Tibial artery (tissue), 4 donors: ENCODE data around the gene BICDL1.
A peak's percentile ranks its signal among the peaks of the same experiment; 100 is the strongest.

Experiments
- DNase-seq, 2 donors: peaks; one replicate each; pipeline ENCODE4 v3.0.0-alpha.2; 2019
- H3K27ac ChIP-seq, 2 donors: fragments of 200-600 bp; sonication (generic) in 1 of 2; 1 replicate in 1 of 2; 2 replicates in 1 of 2; pipeline ENCODE4 v1.5.1; 2018 to 2019; ENCODE audit warnings: mild to moderate bottlenecking in 1 of 2
- H3K27me3 ChIP-seq, 2 donors: fragments of 200-600 bp; sonication (generic) in 1 of 2; one replicate each; pipeline versions ENCODE4 v1.5.1 to v1.6.0; 2016 to 2019
- H3K36me3 ChIP-seq, 3 donors: fragments of 200-600 bp; sonication (generic) in 2 of 3; one replicate each; pipeline ENCODE4 v1.5.1; 2016 to 2019; ENCODE audit warnings: mild to moderate bottlenecking in 2 of 3
- H3K4me1 ChIP-seq, 4 donors: fragments of 200-600 bp; sonication (generic) in 2 of 4; 1 replicate in 3 of 4; 2 replicates in 1 of 4; pipeline ENCODE4 v1.5.1; 2016 to 2019
- H3K4me3 ChIP-seq, 2 donors: fragments of 200-600 bp; sonication (generic) in 1 of 2; 1 replicate in 1 of 2; 2 replicates in 1 of 2; pipeline ENCODE4 v1.5.1; 2018 to 2019; ENCODE audit warnings: mild to moderate bottlenecking in 2 of 2
- H3K9me3 ChIP-seq, 3 donors: fragments of 200-600 bp; sonication (generic) in 1 of 3; one replicate each; pipeline ENCODE4 v1.5.1; 2016 to 2019
- CTCF ChIP-seq, 2 experiments: fragments of 200-600 bp in 1 of 2; fragments of 450-650 bp in 1 of 2; IDR thresholded peaks; one replicate each; pipeline ENCODE4 v1.5.1; 2017 to 2019; ENCODE audit warnings: antibody characterized with exemption in 2 of 2, mild to moderate bottlenecking in 1 of 2, moderate library complexity in 1 of 2
- intact Hi-C: fragments of 100-400 bp; cut with DNase I; formaldehyde crosslinking; loops from one replicate; pipeline ENCODE4 v1.15.0; 2023; ENCODE audit warnings: low total_unique reads

Gene BICDL1

GRCh38 chr12:120079411-120080400, 90.7 kb downstream of the BICDL1 start:
- H3K4me1 ChIP-seq = no peaks in the 10 kb centered on the region
- no peak for TF ChIP-seq CTCF (IDR thresholded peaks at IDR 0.05)
- no peak overlapping the region for H3K27ac ChIP-seq
- no peak overlapping the region for H3K4me3 ChIP-seq
- peak in 1 of 2 donors; percentile 51 for DNase-seq
- intact Hi-C loops = no loop called here
- H3K27me3 ChIP-seq = no peaks in the 10 kb centered on the region
- H3K9me3 ChIP-seq = no peaks in the 10 kb centered on the region
- H3K36me3 ChIP-seq = no peaks in the 10 kb centered on the region

GRCh38 chr12:120081641-120082040, 92.6 kb downstream of the BICDL1 start:
- intact Hi-C loops = no loop called here
- no peak for DNase-seq
- H3K4me1 ChIP-seq = peaks cover 0 to 5% (median 0%) of the 10 kb centered on the region in 4 donors
- H3K27me3 ChIP-seq = no peaks in the 10 kb centered on the region
- H3K27ac ChIP-seq = no peak overlapping the region
- TF ChIP-seq CTCF (IDR thresholded peaks at IDR 0.05) = no peak
- H3K9me3 ChIP-seq = no peaks in the 10 kb centered on the region
- H3K36me3 ChIP-seq = no peaks in the 10 kb centered on the region
- no peak overlapping the region for H3K4me3 ChIP-seq

- Histone ChIP-seq H3K4me3 (peak overlapping the region; percentile 40 to 57), H3K27ac (peak overlapping the region; percentile 65 to 66), H3K4me1 (peaks cover 0 to 9% (median 4%) of the 10 kb centered on the region in 4 donors), H3K27me3 (no peaks in the 10 kb centered on the region), H3K36me3 (no peaks in the 10 kb centered on the region), H3K9me3 (no peaks in the 10 kb centered on the region)
- intact Hi-C loops = loop anchor here (2.0 kb wide), 1 partner anchor 31 kb away; the partner anchor contains the start of gene RAB35
- TF ChIP-seq CTCF (IDR thresholded peaks at IDR 0.05) = no peak
- DNase-seq = no peak
Observed at GRCh38 chr12:120085920-120086645, 97.0 kb downstream of the BICDL1 start.

DNA sequence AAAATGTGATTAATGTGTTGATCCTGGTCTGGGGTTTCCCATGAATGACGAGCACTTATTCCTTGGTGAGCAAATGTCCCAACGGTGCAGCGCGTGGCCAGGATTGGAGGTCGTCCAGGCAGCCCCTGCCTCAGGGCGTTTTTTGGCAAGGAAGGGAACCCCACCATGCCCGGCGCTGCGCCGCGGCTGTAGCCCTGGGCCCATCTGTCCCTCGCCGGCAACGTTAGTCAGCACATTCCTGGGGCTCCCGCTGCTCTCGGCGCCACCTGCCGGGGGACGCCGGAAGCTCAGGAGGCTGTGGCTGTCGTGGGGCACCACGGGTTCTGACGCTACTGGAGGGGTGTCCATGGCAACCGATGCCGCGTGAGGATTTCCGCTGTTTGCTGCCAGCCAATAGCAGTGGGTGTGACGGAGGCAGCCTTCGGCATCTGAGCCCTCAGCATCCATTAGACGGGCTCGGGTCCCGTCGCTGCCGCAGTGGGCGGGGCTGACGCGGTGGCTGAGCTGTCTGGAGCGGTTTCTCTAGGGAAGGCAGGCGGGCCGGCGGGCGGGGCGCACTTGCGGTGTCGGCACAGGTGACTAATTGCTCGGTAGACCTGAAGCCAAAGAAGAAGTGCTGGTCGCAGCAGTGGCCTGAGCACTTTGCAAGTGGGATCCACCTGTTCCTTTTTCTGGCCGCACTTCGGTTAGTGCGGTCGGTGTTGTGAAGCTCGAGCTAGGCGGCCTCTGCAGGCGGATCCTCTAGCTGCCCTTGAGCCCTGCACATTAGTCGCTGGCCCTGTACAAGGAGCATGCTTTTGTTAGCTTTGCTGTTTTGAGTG, 98.0 kb downstream of the BICDL1 start:
- peak overlapping the region; percentile 40 to 57 for H3K4me3 ChIP-seq
- peak; percentile 99 to 100 for DNase-seq
- peak overlapping the region; percentile 65 to 66 for H3K27ac ChIP-seq
- H3K4me1 ChIP-seq = peaks cover 0 to 9% (median 4%) of the 10 kb centered on the region in 4 donors
- H3K27me3 ChIP-seq = no peaks in the 10 kb centered on the region
- TF ChIP-seq CTCF (IDR thresholded peaks at IDR 0.05) = peak; percentile 98 to 99
- intact Hi-C loops = loop anchor here (2.0 kb wide), 1 partner anchor 30 kb away; the partner anchor contains the start of gene RAB35
- peaks cover 0 to 3% (median 0%) of the 10 kb centered on the region in 3 donors for H3K36me3 ChIP-seq
- H3K9me3 ChIP-seq = no peaks in the 10 kb centered on the region

- no peak for DNase-seq
- Histone ChIP-seq H3K9me3 (no peaks in the 10 kb centered on the region), H3K36me3 (peaks cover 0 to 24% (median 5%) of the 10 kb centered on the region in 3 donors), H3K4me1 (peaks cover 0 to 9% (median 4%) of the 10 kb centered on the region in 4 donors), H3K27ac (no peak overlapping the region), H3K4me3 (no peak overlapping the region), H3K27me3 (no peaks in the 10 kb centered on the region)
- TF ChIP-seq CTCF (IDR thresholded peaks at IDR 0.05) = no peak
- intact Hi-C loops = no loop called here
Observed at GRCh38 chr12:120089105-120089504, 100.1 kb downstream of the BICDL1 start.
